Suprapubic skin (tissue), 3 donors: Measurements from ENCODE around the gene TANGO2.

Experiments
- CTCF ChIP-seq, 2 donors: fragments of 200-600 bp in 1 of 2; fragments of 450-650 bp in 1 of 2; sonication (generic) in 1 of 2; IDR thresholded peaks; one replicate each; pipeline ENCODE4 v1.5.1; 2016 to 2019; ENCODE audit warnings: antibody characterized with exemption in 2 of 2, mild to moderate bottlenecking in 1 of 2, moderate library complexity in 1 of 2
- POLR2A ChIP-seq, 2 donors: fragments of 450-650 bp; IDR thresholded peaks; one replicate each; pipeline ENCODE4 v1.6.1; 2017; ENCODE audit warnings: antibody characterized with exemption in 2 of 2, mild to moderate bottlenecking in 2 of 2, moderate library complexity in 2 of 2

- TF ChIP-seq CTCF (IDR thresholded peaks at IDR 0.05), result no peak
- no peak for TF ChIP-seq POLR2A (IDR thresholded peaks at IDR 0.05)
These were observed 75.9 kb downstream of the TANGO2 start for GRCh38 chr22:20096574-20097420.
